PC-9 (cell line): ENCODE data around the gene CADPS2. TPM values are rescaled to one million over a fixed set of nuclear protein-coding genes. Genes with fewer than 3 reads are reported as not detected.

ENCODE experiments used
- BruUV-seq: library from RNA; stranded (reverse); fragments of 400-500 nt; replicated peaks from 2 replicates; lab custom pipeline; 2021; lab: Mats Ljungman, UMichigan
- CTCF ChIA-PET: fragments of 300-600 bp; sonication (Branson Sonifier 250); formaldehyde crosslinking; loops from one replicate; lab custom pipeline; 2022; ENCODE audit warnings: antibody characterized with exemption; lab: Charles Lee
- POLR2A ChIA-PET: fragments of 300-600 bp; sonication (Branson Sonifier 250); formaldehyde crosslinking; loops from one replicate; lab custom pipeline; 2022; ENCODE audit warnings: antibody characterized with exemption; ENCODE audit not compliant: unreplicated experiment; lab: Charles Lee
- DNase-seq, 2 experiments: peaks; one replicate each; pipeline versions ENCODE4 v3.0.0 to v3.0.0-alpha.2; 2015 to 2022; ENCODE audit warnings: mixed read lengths in 1 of 2
- H2AFZ ChIP-seq: fragments of 200-600 bp; sonication (generic); 2 replicates; pipeline ENCODE4 v1.8.1; 2017; ENCODE audit warnings: antibody characterized with exemption
- H3F3A ChIP-seq: fragments of 200-600 bp; sonication (generic); 2 replicates; pipeline ENCODE4 v1.8.1; 2017; ENCODE audit warnings: antibody characterized with exemption, mild to moderate bottlenecking, low read depth; ENCODE audit not compliant: insufficient read depth
- H3K27ac ChIP-seq: fragments of 200-600 bp; sonication (generic); 2 replicates; pipeline ENCODE4 v1.6.1; 2016; ENCODE audit warnings: mixed run types
- H3K27me3 ChIP-seq: fragments of 200-600 bp; sonication (generic); 2 replicates; pipeline ENCODE4 v1.6.1; 2016; ENCODE audit warnings: low read depth, mixed run types; ENCODE audit not compliant: insufficient read depth
- H3K36me3 ChIP-seq: fragments of 200-600 bp; sonication (generic); 2 replicates; pipeline ENCODE4 v1.6.1; 2016; ENCODE audit warnings: low read depth, mixed run types
- H3K4me1 ChIP-seq: fragments of 200-600 bp; sonication (generic); replicated peaks from 2 replicates; pipeline ENCODE4 v1.6.1; 2016; ENCODE audit warnings: mixed run types; ENCODE audit not compliant: insufficient read depth
- H3K4me2 ChIP-seq: fragments of 200-600 bp; sonication (generic); 2 replicates; pipeline ENCODE4 v1.6.1; 2017; ENCODE audit warnings: mixed run types
- H3K4me3 ChIP-seq: fragments of 200-600 bp; sonication (generic); 2 replicates; pipeline ENCODE4 v1.6.1; 2016; ENCODE audit warnings: mixed run types
- H3K79me2 ChIP-seq: fragments of 200-600 bp; sonication (generic); 2 replicates; pipeline ENCODE4 v1.6.1; 2017; ENCODE audit warnings: low read depth, mixed run types
- H3K9me2 ChIP-seq: fragments of 200-600 bp; sonication (generic); 2 replicates; pipeline ENCODE4 v1.8.1; 2017; ENCODE audit warnings: mild to moderate bottlenecking; ENCODE audit not compliant: insufficient read depth
- H3K9me3 ChIP-seq: fragments of 200-600 bp; sonication (generic); 2 replicates; pipeline ENCODE4 v1.8.1; 2016; ENCODE audit warnings: low read depth; ENCODE audit not compliant: insufficient read depth
- H4K20me1 ChIP-seq: fragments of 200-600 bp; sonication (generic); 2 replicates; pipeline ENCODE4 v1.8.1; 2017; ENCODE audit not compliant: insufficient read depth
- CTCF ChIP-seq: fragments of 200-600 bp; sonication (generic); conservative IDR thresholded peaks from 2 replicates; pipeline ENCODE4 v1.6.1; 2017; ENCODE audit warnings: mixed run types, antibody characterized with exemption, mild to moderate bottlenecking, moderate library complexity
- EZH2 ChIP-seq: fragments of 200-600 bp; sonication (generic); IDR thresholded peaks from 2 replicates; pipeline ENCODE4 v1.8.0; 2017; ENCODE audit warnings: antibody characterized with exemption, low read depth
- intact Hi-C: fragments of 100-400 bp; cut with micrococcal nuclease; formaldehyde crosslinking; loops from one replicate; pipeline ENCODE4 v1.10.0; 2022; ENCODE audit not compliant: unreplicated experiment
- total RNA-seq: library from RNA; stranded (reverse); gene quantifications from 2 replicates; pipeline ENCODE4 v1.2.3, GENCODE V29; 2021

Gene CADPS2
- total RNA-seq, 1 experiment from 2014 or later = 11.9 TPM

GRCh38 chr7:122430710-122431109 is 455.6 kb downstream of the CADPS2 start:
- H3K9me2 ChIP-seq = no peaks in the 10 kb centered on the region
- H3F3A ChIP-seq = no peaks in the 10 kb centered on the region
- no peaks in the 10 kb centered on the region for H3K9me3 ChIP-seq
- H4K20me1 ChIP-seq = no peaks in the 10 kb centered on the region
- no peak overlapping the region for H3K4me3 ChIP-seq
- H3K79me2 ChIP-seq = no peaks in the 10 kb centered on the region
- no peaks in the 10 kb centered on the region for H3K36me3 ChIP-seq
- POLR2A ChIA-PET = no interaction called here
- no peak overlapping the region for H3K4me2 ChIP-seq
- H3K4me1 ChIP-seq = no peaks in the 10 kb centered on the region
- BruUV-seq = no TSS peak
- DNase-seq = no peak
- no peaks in the 10 kb centered on the region for H3K27me3 ChIP-seq
- no peak overlapping the region for H3K27ac ChIP-seq
- TF ChIP-seq EZH2 (no peak), CTCF (no peak)
- CTCF ChIA-PET = no interaction called here
- intact Hi-C loops = no loop called here
- H2AFZ ChIP-seq = no peak overlapping the region

DNA sequence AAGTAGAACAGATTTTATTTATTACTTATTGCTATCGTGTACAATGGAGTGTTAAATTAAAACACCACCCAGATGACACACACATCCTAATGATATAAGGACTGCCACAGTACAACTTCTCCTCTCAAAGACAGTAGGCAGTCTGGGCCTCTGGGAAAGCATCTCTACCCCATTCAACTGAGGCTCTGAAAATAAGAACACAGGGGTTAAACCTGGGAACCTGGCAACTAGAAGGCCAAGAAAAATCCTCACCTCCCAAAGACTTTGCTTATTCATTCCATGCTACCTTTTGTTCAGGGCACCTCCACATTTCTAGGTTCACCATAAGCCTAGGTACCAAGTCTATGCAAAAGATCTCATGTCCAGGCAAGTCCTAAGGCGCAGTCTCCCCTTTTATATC is 456.3 kb downstream of the CADPS2 start:
- BruUV-seq = no TSS peak

DNA sequence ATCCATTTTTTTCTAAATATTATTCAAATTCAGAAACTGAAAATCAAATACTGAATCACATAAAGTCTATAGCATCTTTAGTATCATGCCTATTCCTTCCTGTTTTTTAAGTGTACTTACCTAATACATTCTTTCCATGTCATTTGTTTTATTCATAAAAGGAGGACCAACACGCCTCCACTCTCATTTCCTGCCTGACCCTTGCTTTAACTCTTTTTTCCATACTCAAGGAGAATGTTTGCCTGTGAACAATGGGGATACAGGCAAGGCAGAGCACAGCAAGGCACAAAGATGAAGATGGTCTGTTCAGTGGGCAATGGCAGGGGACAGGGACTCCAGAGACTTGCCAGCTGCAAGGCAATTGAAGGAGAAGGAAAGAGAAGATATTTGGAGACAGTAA is 460.5 kb downstream of the CADPS2 start:
- intact Hi-C loops = no loop called here
- Histone ChIP-seq H3K4me1 (no peaks in the 10 kb centered on the region), H4K20me1 (no peaks in the 10 kb centered on the region), H2AFZ (no peak overlapping the region), H3K4me3 (no peak overlapping the region), H3F3A (no peaks in the 10 kb centered on the region), H3K9me3 (no peaks in the 10 kb centered on the region), H3K4me2 (no peak overlapping the region), H3K27me3 (no peaks in the 10 kb centered on the region), H3K79me2 (no peaks in the 10 kb centered on the region), H3K36me3 (no peaks in the 10 kb centered on the region), H3K9me2 (no peaks in the 10 kb centered on the region), H3K27ac (no peak overlapping the region)
- ChIA-PET CTCF (no interaction called here), POLR2A (no interaction called here)
- BruUV-seq = no TSS peak
- TF ChIP-seq EZH2 = no peak
- TF ChIP-seq CTCF = no peak
- DNase-seq = no peak

More for the DNA sequence above, 456.3 kb downstream of the CADPS2 start:
- H3K79me2 ChIP-seq = no peaks in the 10 kb centered on the region
- no peak overlapping the region for H3K4me3 ChIP-seq
- no peak overlapping the region for H3K4me2 ChIP-seq
- H3K27me3 ChIP-seq = no peaks in the 10 kb centered on the region
- H3K36me3 ChIP-seq = no peaks in the 10 kb centered on the region
- no peak overlapping the region for H2AFZ ChIP-seq
- intact Hi-C loops = no loop called here
- H3F3A ChIP-seq = no peaks in the 10 kb centered on the region
- ChIA-PET CTCF (no interaction called here), POLR2A (no interaction called here)
- DNase-seq = no peak
- TF ChIP-seq CTCF (no peak), EZH2 (no peak)
- no peaks in the 10 kb centered on the region for H4K20me1 ChIP-seq
- no peak overlapping the region for H3K27ac ChIP-seq
- no peaks in the 10 kb centered on the region for H3K9me3 ChIP-seq
- H3K4me1 ChIP-seq = no peaks in the 10 kb centered on the region
- no peaks in the 10 kb centered on the region for H3K9me2 ChIP-seq
